GM23338 (cell line): ENCODE measurements around the gene MC2R.

Source experiments
- CREB1 ChIP-seq: fragments of 250-450 bp; sonication (Bioruptor Pico); IDR thresholded peaks from 2 replicates; pipeline ENCODE4 v1.5.0; 2020; ENCODE audit warnings: low read depth, mild to moderate bottlenecking, moderate library complexity
- EZH2 ChIP-seq: fragments of 200-600 bp; sonication (generic); IDR thresholded peaks from one replicate; pipeline ENCODE4 v1.8.0; 2017; ENCODE audit warnings: antibody characterized with exemption, mild to moderate bottlenecking, low read depth; ENCODE audit not compliant: unreplicated experiment
- EZH2phosphoT487 ChIP-seq: fragments of 200-600 bp; sonication (generic); IDR thresholded peaks from one replicate; pipeline ENCODE4 v1.8.1; 2018; ENCODE audit warnings: antibody characterized with exemption; ENCODE audit not compliant: unreplicated experiment
- JUNB ChIP-seq: IDR thresholded peaks from one replicate; pipeline ENCODE4 v1.6.1; 2016; ENCODE audit warnings: antibody characterized with exemption; ENCODE audit not compliant: unreplicated experiment
- POLR2AphosphoS5 ChIP-seq: IDR thresholded peaks from 2 replicates; pipeline ENCODE4 v1.6.1; 2016; ENCODE audit warnings: antibody characterized with exemption, low read depth
- STAT1 ChIP-seq: IDR thresholded peaks from one replicate; pipeline ENCODE4 v1.6.1; 2016; ENCODE audit warnings: antibody characterized with exemption; ENCODE audit not compliant: unreplicated experiment
- ZNF114 ChIP-seq: fragments of 250-450 bp; sonication (Bioruptor Pico); IDR thresholded peaks from 2 replicates; pipeline ENCODE4 v1.5.0; 2020; ENCODE audit warnings: mild to moderate bottlenecking, moderate library complexity
- TF ChIP-seq, protein P1 (sequence below), 2 experiments: fragments of 200-600 bp in 1 of 2; sonication (generic) in 1 of 2; conservative IDR thresholded peaks; 2 replicates each; pipeline versions ENCODE4 v1.5.1 to v1.6.1; 2016 to 2017; ENCODE audit warnings: antibody characterized with exemption in 2 of 2, low read depth in 2 of 2, mild to moderate bottlenecking in 2 of 2, moderate library complexity in 1 of 2
- TF ChIP-seq, protein P2 (sequence below): IDR thresholded peaks from one replicate; pipeline ENCODE4 v1.6.1; 2018; ENCODE audit warnings: antibody characterized with exemption; ENCODE audit not compliant: unreplicated experiment
- TF ChIP-seq, protein P3 (sequence below): IDR thresholded peaks from 2 replicates; pipeline ENCODE4 v1.6.1; 2016; ENCODE audit warnings: antibody characterized with exemption
- TF ChIP-seq, protein P4 (sequence below): fragments of 250-450 bp; sonication (Bioruptor Pico); IDR thresholded peaks from 2 replicates; pipeline ENCODE4 v1.5.0; 2020; ENCODE audit warnings: mild to moderate bottlenecking, moderate library complexity

DNA sequence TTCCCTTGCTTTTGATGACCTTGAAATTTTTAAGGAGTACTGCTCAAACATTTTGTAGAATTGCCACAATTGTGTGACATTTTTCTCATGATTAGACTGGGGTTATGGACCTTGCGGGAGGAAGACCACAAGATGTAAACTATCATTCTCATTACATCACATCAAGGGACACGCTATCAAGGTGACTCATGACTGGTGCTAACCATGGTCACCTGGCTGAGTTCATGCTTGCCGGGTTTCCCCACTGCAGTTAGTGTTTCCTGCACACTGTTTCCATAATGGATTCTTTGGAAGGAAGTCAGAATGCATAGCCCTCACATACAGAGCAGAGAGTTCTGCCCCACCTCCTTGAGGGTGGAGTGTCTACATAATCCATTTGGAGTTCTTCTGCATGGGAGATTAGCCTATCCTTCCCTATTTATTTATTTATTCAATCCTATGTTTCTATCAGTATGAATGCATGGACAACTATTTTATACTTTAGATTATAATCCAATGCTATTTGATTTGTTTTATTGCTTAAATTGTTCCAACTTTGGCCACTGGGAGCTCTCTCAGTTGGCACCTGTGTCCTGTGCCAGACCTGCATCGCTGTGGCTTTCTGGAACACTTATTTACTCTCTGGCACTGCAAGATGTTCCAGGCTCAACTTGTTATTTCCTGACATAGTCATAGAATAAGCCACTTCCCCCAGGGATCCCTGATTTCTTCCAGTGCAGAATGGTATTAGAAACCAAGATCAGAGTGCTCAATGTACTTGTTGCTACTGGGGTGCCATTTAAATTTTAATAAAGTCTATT is 6.0 kb downstream of the MC2R start:
- TF ChIP-seq, protein P1, sequence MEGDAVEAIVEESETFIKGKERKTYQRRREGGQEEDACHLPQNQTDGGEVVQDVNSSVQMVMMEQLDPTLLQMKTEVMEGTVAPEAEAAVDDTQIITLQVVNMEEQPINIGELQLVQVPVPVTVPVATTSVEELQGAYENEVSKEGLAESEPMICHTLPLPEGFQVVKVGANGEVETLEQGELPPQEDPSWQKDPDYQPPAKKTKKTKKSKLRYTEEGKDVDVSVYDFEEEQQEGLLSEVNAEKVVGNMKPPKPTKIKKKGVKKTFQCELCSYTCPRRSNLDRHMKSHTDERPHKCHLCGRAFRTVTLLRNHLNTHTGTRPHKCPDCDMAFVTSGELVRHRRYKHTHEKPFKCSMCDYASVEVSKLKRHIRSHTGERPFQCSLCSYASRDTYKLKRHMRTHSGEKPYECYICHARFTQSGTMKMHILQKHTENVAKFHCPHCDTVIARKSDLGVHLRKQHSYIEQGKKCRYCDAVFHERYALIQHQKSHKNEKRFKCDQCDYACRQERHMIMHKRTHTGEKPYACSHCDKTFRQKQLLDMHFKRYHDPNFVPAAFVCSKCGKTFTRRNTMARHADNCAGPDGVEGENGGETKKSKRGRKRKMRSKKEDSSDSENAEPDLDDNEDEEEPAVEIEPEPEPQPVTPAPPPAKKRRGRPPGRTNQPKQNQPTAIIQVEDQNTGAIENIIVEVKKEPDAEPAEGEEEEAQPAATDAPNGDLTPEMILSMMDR (conservative IDR thresholded peaks at IDR 0.05; ENCODE audit: low read depth in 2 of 2): 0 out of 4 replicates have a peak, but pooled peaks of 1 of the 2 experiments have one; percentile 27
- TF ChIP-seq EZH2 (no peak), JUNB (no peak), POLR2AphosphoS5 (no peak), EZH2phosphoT487 (no peak), STAT1 (no peak), ZNF114 (no peak), CREB1 (CRISPR knock-in tag) (no peak)
- TF ChIP-seq, protein P2, sequence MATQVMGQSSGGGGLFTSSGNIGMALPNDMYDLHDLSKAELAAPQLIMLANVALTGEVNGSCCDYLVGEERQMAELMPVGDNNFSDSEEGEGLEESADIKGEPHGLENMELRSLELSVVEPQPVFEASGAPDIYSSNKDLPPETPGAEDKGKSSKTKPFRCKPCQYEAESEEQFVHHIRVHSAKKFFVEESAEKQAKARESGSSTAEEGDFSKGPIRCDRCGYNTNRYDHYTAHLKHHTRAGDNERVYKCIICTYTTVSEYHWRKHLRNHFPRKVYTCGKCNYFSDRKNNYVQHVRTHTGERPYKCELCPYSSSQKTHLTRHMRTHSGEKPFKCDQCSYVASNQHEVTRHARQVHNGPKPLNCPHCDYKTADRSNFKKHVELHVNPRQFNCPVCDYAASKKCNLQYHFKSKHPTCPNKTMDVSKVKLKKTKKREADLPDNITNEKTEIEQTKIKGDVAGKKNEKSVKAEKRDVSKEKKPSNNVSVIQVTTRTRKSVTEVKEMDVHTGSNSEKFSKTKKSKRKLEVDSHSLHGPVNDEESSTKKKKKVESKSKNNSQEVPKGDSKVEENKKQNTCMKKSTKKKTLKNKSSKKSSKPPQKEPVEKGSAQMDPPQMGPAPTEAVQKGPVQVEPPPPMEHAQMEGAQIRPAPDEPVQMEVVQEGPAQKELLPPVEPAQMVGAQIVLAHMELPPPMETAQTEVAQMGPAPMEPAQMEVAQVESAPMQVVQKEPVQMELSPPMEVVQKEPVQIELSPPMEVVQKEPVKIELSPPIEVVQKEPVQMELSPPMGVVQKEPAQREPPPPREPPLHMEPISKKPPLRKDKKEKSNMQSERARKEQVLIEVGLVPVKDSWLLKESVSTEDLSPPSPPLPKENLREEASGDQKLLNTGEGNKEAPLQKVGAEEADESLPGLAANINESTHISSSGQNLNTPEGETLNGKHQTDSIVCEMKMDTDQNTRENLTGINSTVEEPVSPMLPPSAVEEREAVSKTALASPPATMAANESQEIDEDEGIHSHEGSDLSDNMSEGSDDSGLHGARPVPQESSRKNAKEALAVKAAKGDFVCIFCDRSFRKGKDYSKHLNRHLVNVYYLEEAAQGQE: no peak
- TF ChIP-seq, protein P3, sequence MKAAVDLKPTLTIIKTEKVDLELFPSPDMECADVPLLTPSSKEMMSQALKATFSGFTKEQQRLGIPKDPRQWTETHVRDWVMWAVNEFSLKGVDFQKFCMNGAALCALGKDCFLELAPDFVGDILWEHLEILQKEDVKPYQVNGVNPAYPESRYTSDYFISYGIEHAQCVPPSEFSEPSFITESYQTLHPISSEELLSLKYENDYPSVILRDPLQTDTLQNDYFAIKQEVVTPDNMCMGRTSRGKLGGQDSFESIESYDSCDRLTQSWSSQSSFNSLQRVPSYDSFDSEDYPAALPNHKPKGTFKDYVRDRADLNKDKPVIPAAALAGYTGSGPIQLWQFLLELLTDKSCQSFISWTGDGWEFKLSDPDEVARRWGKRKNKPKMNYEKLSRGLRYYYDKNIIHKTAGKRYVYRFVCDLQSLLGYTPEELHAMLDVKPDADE: no peak
- TF ChIP-seq, protein P4, sequence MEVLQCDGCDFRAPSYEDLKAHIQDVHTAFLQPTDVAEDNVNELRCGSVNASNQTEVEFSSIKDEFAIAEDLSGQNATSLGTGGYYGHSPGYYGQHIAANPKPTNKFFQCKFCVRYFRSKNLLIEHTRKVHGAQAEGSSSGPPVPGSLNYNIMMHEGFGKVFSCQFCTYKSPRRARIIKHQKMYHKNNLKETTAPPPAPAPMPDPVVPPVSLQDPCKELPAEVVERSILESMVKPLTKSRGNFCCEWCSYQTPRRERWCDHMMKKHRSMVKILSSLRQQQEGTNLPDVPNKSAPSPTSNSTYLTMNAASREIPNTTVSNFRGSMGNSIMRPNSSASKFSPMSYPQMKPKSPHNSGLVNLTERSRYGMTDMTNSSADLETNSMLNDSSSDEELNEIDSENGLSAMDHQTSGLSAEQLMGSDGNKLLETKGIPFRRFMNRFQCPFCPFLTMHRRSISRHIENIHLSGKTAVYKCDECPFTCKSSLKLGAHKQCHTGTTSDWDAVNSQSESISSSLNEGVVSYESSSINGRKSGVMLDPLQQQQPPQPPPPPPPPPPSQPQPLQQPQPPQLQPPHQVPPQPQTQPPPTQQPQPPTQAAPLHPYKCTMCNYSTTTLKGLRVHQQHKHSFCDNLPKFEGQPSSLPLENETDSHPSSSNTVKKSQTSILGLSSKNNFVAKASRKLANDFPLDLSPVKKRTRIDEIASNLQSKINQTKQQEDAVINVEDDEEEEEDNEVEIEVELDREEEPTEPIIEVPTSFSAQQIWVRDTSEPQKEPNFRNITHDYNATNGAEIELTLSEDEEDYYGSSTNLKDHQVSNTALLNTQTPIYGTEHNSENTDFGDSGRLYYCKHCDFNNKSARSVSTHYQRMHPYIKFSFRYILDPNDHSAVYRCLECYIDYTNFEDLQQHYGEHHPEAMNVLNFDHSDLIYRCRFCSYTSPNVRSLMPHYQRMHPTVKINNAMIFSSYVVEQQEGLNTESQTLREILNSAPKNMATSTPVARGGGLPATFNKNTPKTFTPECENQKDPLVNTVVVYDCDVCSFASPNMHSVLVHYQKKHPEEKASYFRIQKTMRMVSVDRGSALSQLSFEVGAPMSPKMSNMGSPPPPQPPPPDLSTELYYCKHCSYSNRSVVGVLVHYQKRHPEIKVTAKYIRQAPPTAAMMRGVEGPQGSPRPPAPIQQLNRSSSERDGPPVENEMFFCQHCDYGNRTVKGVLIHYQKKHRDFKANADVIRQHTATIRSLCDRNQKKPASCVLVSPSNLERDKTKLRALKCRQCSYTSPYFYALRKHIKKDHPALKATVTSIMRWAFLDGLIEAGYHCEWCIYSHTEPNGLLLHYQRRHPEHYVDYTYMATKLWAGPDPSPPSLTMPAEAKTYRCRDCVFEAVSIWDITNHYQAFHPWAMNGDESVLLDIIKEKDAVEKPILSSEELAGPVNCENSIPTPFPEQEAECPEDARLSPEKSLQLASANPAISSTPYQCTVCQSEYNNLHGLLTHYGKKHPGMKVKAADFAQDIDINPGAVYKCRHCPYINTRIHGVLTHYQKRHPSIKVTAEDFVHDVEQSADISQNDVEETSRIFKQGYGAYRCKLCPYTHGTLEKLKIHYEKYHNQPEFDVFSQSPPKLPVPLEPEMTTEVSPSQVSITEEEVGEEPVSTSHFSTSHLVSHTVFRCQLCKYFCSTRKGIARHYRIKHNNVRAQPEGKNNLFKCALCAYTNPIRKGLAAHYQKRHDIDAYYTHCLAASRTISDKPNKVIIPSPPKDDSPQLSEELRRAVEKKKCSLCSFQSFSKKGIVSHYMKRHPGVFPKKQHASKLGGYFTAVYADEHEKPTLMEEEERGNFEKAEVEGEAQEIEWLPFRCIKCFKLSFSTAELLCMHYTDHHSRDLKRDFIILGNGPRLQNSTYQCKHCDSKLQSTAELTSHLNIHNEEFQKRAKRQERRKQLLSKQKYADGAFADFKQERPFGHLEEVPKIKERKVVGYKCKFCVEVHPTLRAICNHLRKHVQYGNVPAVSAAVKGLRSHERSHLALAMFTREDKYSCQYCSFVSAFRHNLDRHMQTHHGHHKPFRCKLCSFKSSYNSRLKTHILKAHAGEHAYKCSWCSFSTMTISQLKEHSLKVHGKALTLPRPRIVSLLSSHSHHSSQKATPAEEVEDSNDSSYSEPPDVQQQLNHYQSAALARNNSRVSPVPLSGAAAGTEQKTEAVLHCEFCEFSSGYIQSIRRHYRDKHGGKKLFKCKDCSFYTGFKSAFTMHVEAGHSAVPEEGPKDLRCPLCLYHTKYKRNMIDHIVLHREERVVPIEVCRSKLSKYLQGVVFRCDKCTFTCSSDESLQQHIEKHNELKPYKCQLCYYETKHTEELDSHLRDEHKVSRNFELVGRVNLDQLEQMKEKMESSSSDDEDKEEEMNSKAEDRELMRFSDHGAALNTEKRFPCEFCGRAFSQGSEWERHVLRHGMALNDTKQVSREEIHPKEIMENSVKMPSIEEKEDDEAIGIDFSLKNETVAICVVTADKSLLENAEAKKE: no peak
